Lung (tissue), 12 donors: ENCODE data around the gene NPR3. TPM values are rescaled to one million over a fixed set of nuclear protein-coding genes. Genes with fewer than 3 reads are reported as not detected.

Experiments
- ATAC-seq: fragments of 200-7000 bp; cut with Tn5 transposase; one replicate; pipeline ENCODE4 v1.9.1; 2020; ENCODE audit warnings: moderate number of reproducible peaks; ENCODE audit not compliant: insufficient read depth, low FRiP score
- DNase-seq, 3 donors: peaks; one replicate each; pipeline ENCODE4 v3.0.0-alpha.2; 2013 to 2017
- H3K27ac ChIP-seq, 2 donors: one replicate each; pipeline ENCODE4 v1.5.1; 2013; ENCODE audit warnings: mild to moderate bottlenecking in 2 of 2, moderate library complexity in 2 of 2, control low read depth in 1 of 2, inconsistent platforms in 1 of 2, low read depth in 1 of 2, low read length in 1 of 2
- H3K27me3 ChIP-seq, 3 donors: one replicate each; pipeline ENCODE4 v1.5.1; 2013; ENCODE audit warnings: low read length in 2 of 3; ENCODE audit not compliant: control insufficient read depth in 3 of 3, insufficient read depth in 3 of 3
- H3K36me3 ChIP-seq, 4 donors: one replicate each; pipeline ENCODE4 v1.5.1; 2013; ENCODE audit warnings: low read length in 4 of 4, mild to moderate bottlenecking in 1 of 4, moderate library complexity in 1 of 4; ENCODE audit not compliant: control insufficient read depth in 4 of 4, insufficient read depth in 4 of 4
- H3K4me1 ChIP-seq, 5 donors: one replicate each; pipeline ENCODE4 v1.5.1; 2013; ENCODE audit warnings: low read length in 5 of 5, mild to moderate bottlenecking in 2 of 5, moderate library complexity in 1 of 5; ENCODE audit not compliant: control insufficient read depth in 5 of 5, insufficient read depth in 5 of 5
- H3K4me3 ChIP-seq: one replicate; pipeline ENCODE4 v1.5.1; 2013; ENCODE audit warnings: mild to moderate bottlenecking, control low read depth, moderate library complexity
- H3K9ac ChIP-seq, 2 donors: one replicate each; pipeline ENCODE4 v1.5.1; 2013; ENCODE audit warnings: low read length in 2 of 2, control low read depth in 1 of 2; ENCODE audit not compliant: insufficient read depth in 1 of 2
- H3K9me3 ChIP-seq, 4 donors: one replicate each; pipeline ENCODE4 v1.5.1; 2013; ENCODE audit warnings: low read length in 3 of 4, mild to moderate bottlenecking in 1 of 4, moderate library complexity in 1 of 4; ENCODE audit not compliant: control insufficient read depth in 4 of 4, insufficient read depth in 3 of 4
- CTCF ChIP-seq: IDR thresholded peaks from 2 replicates; pipeline ENCODE4 v1.5.1; 2012; ENCODE audit warnings: mild to moderate bottlenecking; ENCODE audit errors: control extremely low read depth, extremely low read depth
- WGBS, 2 donors: extraction: QIAGEN DNeasy Blood & Tissue Kit; methylation state at CpG; one replicate each; pipeline ENCODE4 v1.1.7; 2013; 5-methylcytosine and 5-hydroxymethylcytosine counted together
- polyA plus RNA-seq, 2 donors: library from polyadenylated mRNA; stranded (reverse); fragments of 200-250 nt; gene quantifications; one replicate each; pipeline ENCODE4 v1.2.1, GENCODE V29; 2013
- total RNA-seq, 2 donors: library from RNA; depleted of rRNA in 1 of 2; stranded (reverse); fragments of >200 nt in 1 of 2; gene quantifications; one replicate each; pipeline ENCODE4 v1.2.1, GENCODE V29; 2014 to 2021
- donor health status: control.
- donor health status: control.
- donor health status: Bipolar disorder and iron deficiency.
- donor health status: healthy.
- donor health status: DM: yes; HTN: yes; CAD: no.

NPR3 gene
- total and polyA plus RNA-seq, 4 donors, result 3.9 to 86.9 (median 8.9) TPM

DNA sequence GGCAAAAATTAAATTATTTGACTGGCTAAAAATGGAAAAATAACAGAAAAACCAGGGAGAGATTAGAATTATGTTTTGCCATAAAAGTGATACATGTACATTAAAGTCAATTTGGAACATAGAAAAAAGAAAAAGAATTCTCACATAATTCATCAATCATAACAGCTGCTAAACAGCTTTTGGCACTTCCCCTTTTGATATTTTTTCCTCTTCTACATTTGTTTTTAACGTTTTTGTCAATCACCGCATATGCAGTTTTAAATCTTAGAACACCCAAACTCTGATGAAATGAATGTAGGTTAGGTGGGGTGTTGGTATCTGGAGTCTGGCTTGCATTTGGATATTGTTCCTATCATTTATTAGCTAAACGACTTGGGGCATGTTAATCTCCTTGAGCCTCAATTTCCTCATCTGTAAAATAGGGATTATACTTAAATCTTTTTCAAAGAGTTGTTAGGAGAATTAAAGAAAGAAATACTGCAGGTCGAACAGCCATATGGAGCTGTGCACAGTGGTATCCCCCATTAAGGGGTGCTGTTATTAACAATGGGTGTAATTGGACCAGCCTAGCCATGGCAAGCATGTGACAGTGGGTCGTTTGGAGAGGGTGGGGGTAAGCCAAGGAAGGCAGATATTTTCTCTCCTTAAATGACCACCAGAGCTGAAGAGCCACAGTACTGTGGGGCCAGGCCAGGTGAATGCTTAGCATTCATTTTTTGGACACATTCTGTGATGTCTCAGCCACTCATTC lies 22.6 kb downstream of the NPR3 start:
- H3K27me3 ChIP-seq, result no peaks in the 10 kb centered on the region
- no peaks in the 10 kb centered on the region for H3K36me3 ChIP-seq
- no peak overlapping the region for H3K4me3 ChIP-seq
- no peak for DNase-seq
- H3K27ac ChIP-seq, result no peak overlapping the region
- no peaks in the 10 kb centered on the region for H3K9me3 ChIP-seq
- peaks cover 0 to 7% (median 0%) of the 10 kb centered on the region in 5 donors for H3K4me1 ChIP-seq
- TF ChIP-seq CTCF, result no peak
- no peak for ATAC-seq
- H3K9ac ChIP-seq, result no peak overlapping the region
- WGBS, 2 donors, result 36 to 51% methylated on average over 5 of the region's 5 CpGs

GRCh38 chr5:32734827-32735378 lies 23.8 kb downstream of the NPR3 start:
- Histone ChIP-seq H3K9ac (no peak overlapping the region), H3K36me3 (no peaks in the 10 kb centered on the region), H3K4me3 (no peak overlapping the region), H3K4me1 (peaks cover 0 to 7% (median 0%) of the 10 kb centered on the region in 5 donors), H3K9me3 (no peaks in the 10 kb centered on the region), H3K27me3 (no peaks in the 10 kb centered on the region), H3K27ac (no peak overlapping the region)
- DNase-seq, result no peak
- 33 to 57% methylated on average over 8 of the region's 8 CpGs for whole genome bisulfite sequencing, 2 donors
- no peak for TF ChIP-seq CTCF
- ATAC-seq, result no peak

- H3K9me3 ChIP-seq, result no peaks in the 10 kb centered on the region
- no peak overlapping the region for H3K27ac ChIP-seq
- no peak for TF ChIP-seq CTCF
- no peaks in the 10 kb centered on the region for H3K36me3 ChIP-seq
- DNase-seq (no peak), ATAC-seq (no peak)
- peaks cover 0 to 7% (median 0%) of the 10 kb centered on the region in 5 donors for H3K4me1 ChIP-seq
- H3K9ac ChIP-seq, result no peak overlapping the region
- H3K27me3 ChIP-seq, result no peaks in the 10 kb centered on the region
- 66 to 71% methylated on average over 5 of the region's 5 CpGs for WGBS, 2 donors
- H3K4me3 ChIP-seq, result no peak overlapping the region
Observed at GRCh38 chr5:32735512-32735911, 24.4 kb downstream of the NPR3 start.
